SH-SY5Y (cell line): ENCODE measurements around the gene IPO4.

Experiments
- GATA2 ChIP-seq: IDR thresholded peaks from 2 replicates; pipeline ENCODE4 v1.6.1; 2011; ENCODE audit warnings: mild to moderate bottlenecking, low read depth, low read length
- GATA3 ChIP-seq: IDR thresholded peaks from 2 replicates; pipeline ENCODE4 v1.6.1; 2011; ENCODE audit warnings: low read depth, mild to moderate bottlenecking, low read length, moderate library complexity

The IPO4 gene

DNA sequence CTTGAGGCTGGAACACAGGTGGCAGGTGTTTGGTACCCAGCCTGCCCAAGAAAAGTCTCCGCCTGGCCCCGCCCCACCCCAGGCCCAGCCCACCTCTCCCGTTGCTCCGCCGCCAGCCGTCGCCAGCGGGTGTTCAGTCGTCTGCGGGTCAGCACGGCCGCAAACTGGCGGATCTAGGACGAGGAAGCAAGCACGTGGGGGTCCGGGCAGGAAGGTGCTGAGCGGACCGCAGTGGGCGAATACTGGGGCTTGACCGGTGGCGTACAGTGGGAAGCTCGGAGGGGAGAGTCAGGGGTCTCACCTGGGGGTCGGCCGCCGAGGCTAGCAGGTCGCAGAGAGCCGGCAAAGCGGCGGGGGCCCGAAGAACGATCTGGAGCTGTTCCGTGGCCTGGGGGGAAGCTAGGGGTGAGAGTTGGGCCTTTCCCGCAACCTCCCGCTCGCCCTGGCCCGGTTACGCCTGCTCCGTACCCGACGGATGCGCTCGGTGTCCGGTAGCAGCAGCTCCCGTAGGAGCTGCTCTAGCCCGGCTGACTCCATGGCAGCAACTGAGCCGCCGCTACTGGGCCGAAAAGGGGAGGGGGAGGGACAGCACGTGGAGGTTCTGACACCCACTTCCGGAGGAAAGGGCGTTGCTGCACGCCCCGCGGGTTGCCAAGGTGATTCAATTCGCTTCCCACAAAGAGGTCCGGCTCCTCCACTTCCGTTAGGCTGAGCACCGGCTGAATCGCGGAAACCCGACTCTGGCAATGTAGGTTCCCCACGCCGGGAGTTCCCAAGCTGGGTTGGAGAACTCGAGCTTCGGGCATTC is at the start of gene IPO4:
IPO4 (minus strand) TSS at position 566 of the 808 bp plus-strand sequence; CDS start at position 537, 29 bp downstream.
- TF ChIP-seq GATA3 = no peak
- TF ChIP-seq GATA2 = 0 out of 2 replicates have a peak, but pooled peaks have one; percentile 18

DNA sequence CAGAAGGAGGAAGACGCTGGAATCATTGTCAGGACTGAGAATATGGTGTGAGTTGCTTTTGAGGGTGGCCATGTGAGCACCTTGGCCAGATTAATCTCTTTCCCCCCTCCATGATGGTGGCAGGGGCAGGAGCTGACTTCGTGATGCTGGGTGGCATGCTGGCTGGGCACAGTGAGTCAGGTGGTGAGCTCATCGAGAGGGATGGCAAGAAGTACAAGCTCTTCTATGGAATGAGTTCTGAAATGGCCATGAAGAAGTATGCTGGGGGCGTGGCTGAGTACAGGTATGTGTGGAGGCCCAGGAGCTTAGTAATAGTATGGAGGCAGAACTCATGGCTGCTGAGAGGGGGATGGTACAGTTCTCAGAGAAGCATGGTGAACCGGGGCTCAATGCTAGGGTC is 49.5 kb upstream of the IPO4 start:
- TF ChIP-seq GATA3 (no peak), GATA2 (no peak)

- TF ChIP-seq GATA2 = no peak
- TF ChIP-seq GATA3 = no peak
Observed at GRCh38 chr14:24237463-24237955, 48.9 kb upstream of the IPO4 start.

DNA sequence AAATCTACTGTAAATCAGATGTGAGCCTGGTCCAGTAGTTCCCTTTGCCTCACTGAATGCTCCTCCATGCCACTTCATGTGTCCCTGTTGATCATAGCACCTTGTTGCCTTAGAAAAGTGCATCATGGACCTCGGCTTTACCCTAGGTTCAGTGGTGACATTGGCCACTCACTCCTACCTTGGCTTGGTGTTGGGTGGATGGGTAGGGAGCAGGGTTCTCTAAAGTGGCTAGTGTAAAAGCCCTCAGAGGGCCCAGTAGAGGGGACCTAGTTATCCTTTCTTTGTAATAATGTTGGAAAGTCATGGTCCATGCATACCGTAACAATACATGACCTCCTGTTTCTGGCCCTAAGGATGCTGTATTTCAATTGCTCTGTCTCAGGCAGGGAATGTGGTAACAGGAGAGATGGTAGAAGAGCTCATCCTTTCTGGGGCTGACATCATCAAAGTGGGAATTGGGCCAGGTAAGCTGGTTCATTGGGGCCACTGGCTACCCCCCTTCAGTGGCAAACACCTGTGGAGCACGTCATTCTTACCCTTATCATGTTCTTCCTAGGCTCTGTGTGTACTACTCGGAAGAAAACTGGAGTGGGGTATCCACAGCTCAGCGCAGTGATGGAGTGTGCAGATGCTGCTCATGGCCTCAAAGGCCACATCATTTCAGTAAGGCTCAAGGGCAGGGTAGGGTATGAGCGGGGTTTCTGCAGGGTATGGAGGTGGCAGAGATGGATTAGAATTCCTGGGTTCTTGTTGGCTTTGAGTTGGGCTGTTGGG is 48.3 kb upstream of the IPO4 start:
- no peak for TF ChIP-seq GATA2
- TF ChIP-seq GATA3 = no peak

- TF ChIP-seq GATA2 (no peak), GATA3 (no peak)
Observed at GRCh38 chr14:24235804-24236688, 47.4 kb upstream of the IPO4 start.

DNA sequence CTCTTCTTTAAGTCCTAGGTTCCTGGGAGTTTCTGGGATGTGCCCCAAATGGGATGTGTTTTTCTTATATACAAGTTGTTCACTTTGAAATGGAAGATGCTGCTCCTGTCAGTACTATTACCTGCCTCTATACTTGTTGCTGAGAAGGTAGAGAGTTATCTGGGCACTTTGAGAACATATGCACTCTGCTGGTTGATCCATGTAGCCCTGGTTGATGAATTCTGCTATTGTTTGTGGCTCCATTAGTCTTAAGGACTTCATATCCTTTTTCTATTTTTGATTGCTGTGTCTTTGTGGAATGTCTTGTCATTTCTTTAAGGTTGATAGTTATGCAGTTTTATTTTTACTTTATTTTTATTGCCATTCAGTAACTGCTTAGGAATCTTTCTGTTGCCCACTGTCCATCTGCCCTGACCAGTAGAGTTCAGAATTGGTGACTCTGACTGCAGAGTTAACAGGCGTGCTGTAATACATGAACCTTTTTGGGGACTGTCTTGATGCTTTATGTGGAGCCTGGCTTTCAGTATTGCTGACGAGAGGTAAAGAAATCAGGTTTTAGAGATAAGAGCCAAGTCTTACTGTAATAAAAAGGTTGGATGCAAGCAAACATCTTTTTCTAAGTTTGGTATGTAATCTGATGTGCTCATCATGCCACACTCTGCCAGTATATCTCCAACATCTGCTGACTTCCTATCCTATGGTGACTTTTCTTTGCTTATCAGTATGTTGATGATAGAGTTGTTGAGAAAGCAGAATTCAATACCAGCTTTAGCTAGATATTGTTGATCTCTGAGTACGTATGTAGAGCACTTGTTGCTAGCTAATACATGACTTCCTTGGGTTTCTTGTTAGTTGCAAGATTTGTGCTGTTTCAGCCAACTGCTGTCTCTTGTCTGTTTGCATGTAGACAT is 45.7 kb upstream of the IPO4 start:
- TF ChIP-seq GATA2 (no peak), GATA3 (no peak)

DNA sequence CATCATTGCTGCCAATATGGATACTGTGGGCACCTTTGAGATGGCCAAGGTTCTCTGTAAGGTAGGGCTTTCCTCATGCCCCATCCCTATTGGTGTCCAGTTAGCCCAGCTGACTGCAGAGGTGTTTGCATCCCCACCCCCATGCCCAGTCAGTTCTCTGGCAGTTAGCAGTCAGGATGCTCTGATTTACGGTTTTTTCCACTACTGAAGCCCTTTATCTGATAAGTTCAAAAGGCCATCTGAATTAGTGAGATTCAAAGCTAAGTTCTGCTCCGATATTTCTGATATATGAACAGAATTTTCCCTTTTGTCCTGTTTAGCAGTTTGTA is 44.9 kb upstream of the IPO4 start:
- TF ChIP-seq GATA2 (no peak), GATA3 (no peak)

DNA sequence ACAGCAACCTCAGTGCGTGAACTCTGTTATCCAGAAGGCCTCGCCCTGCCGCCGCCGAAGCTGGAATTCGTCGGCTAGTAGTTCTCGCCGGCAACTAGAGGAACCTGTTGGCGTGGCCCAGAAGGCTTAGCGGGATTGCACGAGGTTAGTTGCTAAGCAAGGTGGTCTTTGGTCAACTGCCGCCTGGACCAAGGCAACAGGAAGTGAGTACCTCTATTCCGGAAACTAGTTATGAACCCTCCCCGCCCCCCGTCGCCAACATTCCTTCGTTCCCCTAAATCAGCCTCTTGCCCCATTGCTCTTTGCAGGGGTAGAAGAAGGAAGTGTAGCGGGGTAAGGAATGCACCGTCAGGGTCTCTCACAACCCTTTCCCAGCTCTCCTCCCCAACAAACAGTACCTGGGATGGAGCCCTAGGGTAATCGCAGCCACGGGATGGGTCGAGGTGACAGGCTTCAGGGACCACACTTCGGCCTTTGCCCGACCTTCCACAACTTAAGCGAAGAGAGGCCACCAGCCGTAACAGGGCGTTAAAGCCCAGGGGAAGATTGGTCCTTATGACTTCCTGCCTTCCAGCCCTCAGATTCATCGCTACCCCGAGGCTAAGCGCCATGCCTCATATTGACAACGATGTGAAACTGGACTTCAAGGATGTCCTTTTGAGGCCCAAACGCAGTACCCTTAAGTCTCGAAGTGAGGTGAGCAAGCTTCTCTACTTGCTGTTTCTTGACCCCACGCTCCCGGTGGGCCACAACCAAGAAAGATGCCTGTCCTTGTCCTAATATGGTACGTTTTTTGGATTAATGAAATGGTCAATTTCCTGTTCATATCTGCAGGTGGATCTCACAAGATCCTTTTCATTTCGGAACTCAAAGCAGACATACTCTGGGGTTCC is 44.3 kb upstream of the IPO4 start, which contains the start of gene GMPR2:
GMPR2 (plus strand) TSS at position 285 of the 893 bp plus-strand sequence; CDS start at position 610, 325 bp downstream.
- no peak for TF ChIP-seq GATA2
- no peak for TF ChIP-seq GATA3

DNA sequence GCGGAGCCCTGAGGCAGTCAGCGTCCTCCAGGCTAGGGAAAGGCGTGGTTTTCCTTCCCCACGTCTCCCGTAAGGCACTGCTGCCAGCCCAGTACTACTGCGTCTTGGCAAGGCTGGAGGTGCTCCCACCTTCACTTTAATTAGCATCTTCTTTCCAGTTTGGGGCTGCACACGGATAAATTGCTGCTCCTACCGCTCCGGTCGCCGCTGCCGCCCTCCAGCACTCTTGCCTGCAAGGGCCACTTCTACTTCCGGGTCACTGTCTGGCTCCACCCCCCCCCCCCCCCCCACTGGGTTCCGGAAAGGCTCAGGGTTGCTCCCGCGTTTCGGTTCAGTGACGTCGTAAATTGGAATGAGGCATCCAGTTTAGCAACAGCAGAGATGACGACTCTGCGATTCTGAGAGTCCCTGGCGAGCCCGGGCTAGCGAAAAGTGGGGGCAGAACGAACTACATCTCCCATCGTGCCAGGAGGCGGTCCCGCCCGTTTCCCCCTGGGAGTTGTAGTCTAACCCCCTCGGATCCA is 43.6 kb upstream of the IPO4 start, which contains the start of gene NEDD8:
NEDD8 (minus strand) TSS at position 247 of the 524 bp plus-strand sequence; CDS start at position 147, 100 bp downstream.
- TF ChIP-seq GATA3 (no peak), GATA2 (no peak)

DNA sequence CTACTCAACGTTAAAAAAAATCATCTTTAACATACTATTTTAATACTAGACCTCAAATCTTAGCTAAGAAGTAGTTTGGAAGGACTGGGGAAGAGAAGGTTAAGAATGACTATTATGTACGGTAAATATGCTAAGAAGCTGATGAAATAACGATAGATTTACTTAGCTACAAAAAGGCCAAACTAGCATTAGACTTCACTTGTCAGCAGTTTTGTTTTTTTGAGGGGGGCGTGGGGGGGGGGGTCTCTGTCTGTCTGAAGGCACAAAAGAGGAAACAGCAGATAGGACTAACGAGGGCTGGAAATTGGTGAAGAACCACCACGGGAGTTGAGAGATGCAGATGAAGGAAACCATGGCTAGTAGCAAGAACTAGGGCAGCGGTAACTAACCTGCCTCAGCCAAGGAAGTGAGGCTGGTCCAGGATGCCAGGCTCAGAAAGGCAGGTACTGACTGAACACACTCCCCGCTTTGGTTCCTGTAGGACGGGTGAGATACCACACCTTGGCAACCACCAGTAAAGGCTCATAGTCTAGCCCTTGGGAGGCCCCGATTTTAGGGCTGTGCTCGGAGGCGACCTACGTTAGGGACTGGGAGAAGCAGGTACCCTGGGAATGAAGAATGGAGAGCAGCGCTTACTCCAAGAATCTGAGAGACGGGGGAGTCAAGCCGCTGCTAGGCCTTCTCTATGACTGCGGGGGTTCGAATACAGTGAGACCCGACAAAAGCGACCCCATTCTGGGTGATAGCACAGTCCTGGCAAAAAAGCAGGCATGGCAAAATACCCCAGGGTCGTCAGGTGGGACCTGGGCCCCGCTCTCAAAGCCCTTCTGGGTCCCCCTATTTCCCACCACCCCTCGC is 42.9 kb upstream of the IPO4 start:
- no peak for TF ChIP-seq GATA2
- no peak for TF ChIP-seq GATA3

DNA sequence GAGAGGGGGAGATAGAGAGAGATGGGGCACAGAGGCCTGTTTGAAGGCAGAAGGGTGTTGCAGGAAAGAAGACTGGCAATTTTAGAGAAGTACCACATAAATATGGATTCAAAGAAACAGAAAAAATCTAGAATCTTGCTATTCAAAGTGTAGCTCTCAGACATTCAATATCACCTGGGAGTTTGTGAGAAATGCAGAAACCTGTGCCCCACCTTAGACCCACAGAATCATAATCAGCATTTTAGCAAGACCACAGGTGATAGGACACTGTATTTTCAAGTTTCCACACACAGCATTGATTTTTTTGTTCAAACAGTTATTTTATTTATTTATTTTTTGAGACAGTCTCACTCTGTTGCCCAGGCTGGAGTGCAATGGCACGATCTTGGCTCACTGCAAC is 40.3 kb upstream of the IPO4 start:
- TF ChIP-seq GATA3 = no peak
- TF ChIP-seq GATA2 = no peak

DNA sequence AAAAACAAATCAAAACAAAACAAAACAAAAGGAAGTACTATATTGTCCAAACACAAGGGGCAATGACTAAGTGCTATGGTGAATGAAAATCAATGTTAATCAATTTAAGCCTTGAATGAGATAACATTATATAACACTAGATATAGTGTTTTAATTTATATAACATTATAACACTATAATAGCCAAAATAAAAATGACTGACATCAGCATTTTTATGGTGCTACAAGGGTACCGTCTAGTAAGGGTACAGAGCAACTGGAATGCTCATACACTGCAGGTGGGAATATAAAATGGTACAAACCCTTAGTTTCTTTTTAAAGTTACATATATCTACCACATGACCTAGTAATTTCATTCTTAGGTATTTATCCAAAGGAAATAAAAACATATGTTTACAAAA is 37.9 kb upstream of the IPO4 start:
- TF ChIP-seq GATA2 (no peak), GATA3 (no peak)
